Endothelial cell of umbilical vein (primary cell): Measurements from ENCODE around the gene DGKD. TPM values are rescaled to one million over a fixed set of nuclear protein-coding genes. Genes with fewer than 3 reads are reported as not detected.

Source experiments
- BruUV-seq: library from RNA; stranded (reverse); fragments of 400-500 nt; replicated peaks from 2 replicates; lab custom pipeline; 2021; lab: Mats Ljungman, UMichigan
- CTCF ChIA-PET: fragments of 300-600, 350-600 bp; sonication (Branson Sonifier 250); formaldehyde crosslinking; loops from one replicate; lab custom pipeline; 2021; ENCODE audit warnings: antibody characterized with exemption, inconsistent platforms; lab: Charles Lee
- POLR2A ChIA-PET: fragments of 300-600, 350-600 bp; sonication (Branson Sonifier 250); formaldehyde crosslinking; loops from one replicate; lab custom pipeline; 2021; ENCODE audit warnings: antibody characterized with exemption, inconsistent platforms; lab: Charles Lee
- DNase-seq: peaks from one replicate; pipeline ENCODE4 v3.0.0-alpha.2; 2011; ENCODE audit warnings: low read depth, low spot score
- FAIRE-seq: peaks from 2 replicates; lab custom pipeline; 2011; peaks lifted over from hg19 to GRCh38; lab: Jason Lieb, UNC
- H2AFZ ChIP-seq: 2 replicates; pipeline ENCODE4 v1.6.0; 2012; ENCODE audit warnings: low read depth, low read length, control low read depth, inconsistent platforms
- H3K27ac ChIP-seq: 2 replicates; pipeline ENCODE4 v1.5.1; 2011; ENCODE audit warnings: low read depth, mild to moderate bottlenecking, control low read depth, low read length, moderate library complexity; ENCODE audit not compliant: insufficient read depth
- H3K27me3 ChIP-seq, 2 experiments: 2 replicates each; pipeline versions ENCODE4 v1.6.0 to v1.6.1; 2011; ENCODE audit warnings: low read length in 2 of 2, mixed read lengths in 1 of 2; ENCODE audit not compliant: control insufficient read depth in 2 of 2, insufficient read depth in 2 of 2
- H3K36me3 ChIP-seq, 2 experiments: 2 replicates in 1 of 2; 3 replicates in 1 of 2; pipeline ENCODE4 v1.5.1; 2011; ENCODE audit warnings: low read length in 2 of 2, mild to moderate bottlenecking in 1 of 2, moderate library complexity in 1 of 2; ENCODE audit not compliant: control insufficient read depth in 2 of 2, insufficient read depth in 2 of 2; ENCODE audit errors: extremely low read depth in 1 of 2
- H3K4me1 ChIP-seq: 3 replicates; pipeline ENCODE4 v1.5.1; 2011; ENCODE audit warnings: mild to moderate bottlenecking, low read length; ENCODE audit not compliant: control insufficient read depth, insufficient read depth; ENCODE audit errors: extremely low read depth
- H3K4me2 ChIP-seq: 2 replicates; pipeline ENCODE4 v1.6.1; 2011; ENCODE audit warnings: low read length, control low read depth, mixed read lengths; ENCODE audit not compliant: insufficient read depth
- H3K4me3 ChIP-seq, 3 experiments: fragments of 200-600 bp in 1 of 3; sonication (generic), shearing (Covaris generic) in 1 of 3; replicated peaks in 1 of 3; 2 replicates each; pipeline ENCODE4 v1.5.1; 2011 to 2016; ENCODE audit warnings: control low read depth in 3 of 3, low read length in 3 of 3, mild to moderate bottlenecking in 2 of 3, inconsistent platforms in 1 of 3, low read depth in 1 of 3, moderate library complexity in 1 of 3; ENCODE audit not compliant: insufficient read depth in 1 of 3
- H3K79me2 ChIP-seq: 2 replicates; pipeline ENCODE4 v1.6.0; 2012; ENCODE audit warnings: low read length, inconsistent platforms; ENCODE audit not compliant: control insufficient read depth, insufficient read depth
- H3K9ac ChIP-seq: replicated peaks from 2 replicates; pipeline ENCODE3; 2011; ENCODE audit warnings: low read length, control low read depth; ENCODE audit not compliant: insufficient read depth; ENCODE audit errors: extremely low read depth
- H3K9me1 ChIP-seq: replicated peaks from 3 replicates; pipeline ENCODE4 v1.6.0; 2011; ENCODE audit warnings: mild to moderate bottlenecking, low read length; ENCODE audit not compliant: control insufficient read depth, insufficient read depth; ENCODE audit errors: extremely low read depth
- H3K9me3 ChIP-seq: replicated peaks from 2 replicates; pipeline ENCODE4 v1.5.1; 2012; ENCODE audit warnings: low read length, inconsistent platforms; ENCODE audit not compliant: control insufficient read depth, insufficient read depth
- H4K20me1 ChIP-seq: replicated peaks from 2 replicates; pipeline ENCODE3; 2011; ENCODE audit warnings: mild to moderate bottlenecking, low read length; ENCODE audit not compliant: control insufficient read depth, insufficient read depth; ENCODE audit errors: extremely low read depth
- EZH2 ChIP-seq: IDR thresholded peaks from 2 replicates; pipeline ENCODE4 v1.6.1; 2012; ENCODE audit warnings: borderline replicate concordance, low read depth, mild to moderate bottlenecking, moderate library complexity, low read length, inconsistent platforms; ENCODE audit not compliant: severe bottlenecking
- FOS ChIP-seq: IDR thresholded peaks from 2 replicates; pipeline ENCODE4 v1.6.1; 2011; ENCODE audit warnings: mild to moderate bottlenecking, low read length, moderate library complexity, borderline replicate concordance; ENCODE audit not compliant: insufficient read depth
- GATA2 ChIP-seq: IDR thresholded peaks from 2 replicates; pipeline ENCODE4 v1.7.0; 2011; ENCODE audit warnings: low read depth, mild to moderate bottlenecking, moderate library complexity, mixed read lengths, low read length; ENCODE audit not compliant: insufficient read length, insufficient read depth
- JUN ChIP-seq: IDR thresholded peaks from 2 replicates; pipeline ENCODE4 v1.6.1; 2011; ENCODE audit warnings: borderline replicate concordance, low read depth; ENCODE audit not compliant: insufficient read length, insufficient read depth
- MYC ChIP-seq: IDR thresholded peaks from one replicate; pipeline ENCODE4 v1.6.1; 2011; ENCODE audit warnings: mild to moderate bottlenecking, low read depth, low read length
- POLR2A ChIP-seq: IDR thresholded peaks from 2 replicates; pipeline ENCODE4 v1.6.1; 2012; ENCODE audit warnings: low read depth, mild to moderate bottlenecking, control low read depth, low read length
- POLR2AphosphoS5 ChIP-seq: IDR thresholded peaks from 2 replicates; pipeline ENCODE4 v1.6.1; 2012; ENCODE audit warnings: low read depth, mild to moderate bottlenecking, control low read depth, low read length, moderate library complexity; ENCODE audit not compliant: insufficient read depth
- dilution Hi-C: fragments of 300-500 bp; cut with MboI; formaldehyde crosslinking; loops from one replicate; pipeline ENCODE4 v1.15.0; 2019; ENCODE audit warnings: low sequenced_read_pairs; ENCODE audit not compliant: extremely low pct_ligation_motif_present
- intact Hi-C: fragments of 100-400 bp; cut with micrococcal nuclease; formaldehyde crosslinking; loops from one replicate; pipeline ENCODE4 v1.10.0; 2022
- polyA plus RNA-seq, 4 experiments: library from polyadenylated mRNA; depleted of rRNA in 3 of 4; stranded (reverse) in 3 of 4; unstranded in 1 of 4; fragments of >200 nt; gene quantifications; 2 replicates each; pipeline versions ENCODE4 v1.2.1 to v1.2.3, GENCODE V29; 2011 to 2012; ENCODE audit warnings: missing spikeins in 1 of 4
- total RNA-seq: library from RNA; stranded (reverse); gene quantifications from 2 replicates; pipeline ENCODE4 v1.2.3, GENCODE V29; 2021
- TF ChIP-seq, protein P1 (sequence below), 2 donors: IDR thresholded peaks; 1 replicate in 1 of 2; 2 replicates in 1 of 2; pipeline ENCODE4 v1.5.1; 2011; ENCODE audit warnings: low read length in 2 of 2, mild to moderate bottlenecking in 2 of 2, moderate library complexity in 2 of 2, control low read depth in 1 of 2, inconsistent platforms in 1 of 2, low read depth in 1 of 2; ENCODE audit not compliant: insufficient read depth in 1 of 2; ENCODE audit errors: extremely low read depth in 1 of 2
- TF ChIP-seq, protein P2 (sequence below): IDR thresholded peaks from 2 replicates; pipeline ENCODE4 v1.6.1; 2011; ENCODE audit not compliant: insufficient read depth, insufficient read length

The DGKD gene
- total and polyA plus RNA-seq, 2 donors (not counting 3 experiments of a cell fraction or from before 2014, with no cell fraction given) = 10.8 to 36.6 TPM

DNA sequence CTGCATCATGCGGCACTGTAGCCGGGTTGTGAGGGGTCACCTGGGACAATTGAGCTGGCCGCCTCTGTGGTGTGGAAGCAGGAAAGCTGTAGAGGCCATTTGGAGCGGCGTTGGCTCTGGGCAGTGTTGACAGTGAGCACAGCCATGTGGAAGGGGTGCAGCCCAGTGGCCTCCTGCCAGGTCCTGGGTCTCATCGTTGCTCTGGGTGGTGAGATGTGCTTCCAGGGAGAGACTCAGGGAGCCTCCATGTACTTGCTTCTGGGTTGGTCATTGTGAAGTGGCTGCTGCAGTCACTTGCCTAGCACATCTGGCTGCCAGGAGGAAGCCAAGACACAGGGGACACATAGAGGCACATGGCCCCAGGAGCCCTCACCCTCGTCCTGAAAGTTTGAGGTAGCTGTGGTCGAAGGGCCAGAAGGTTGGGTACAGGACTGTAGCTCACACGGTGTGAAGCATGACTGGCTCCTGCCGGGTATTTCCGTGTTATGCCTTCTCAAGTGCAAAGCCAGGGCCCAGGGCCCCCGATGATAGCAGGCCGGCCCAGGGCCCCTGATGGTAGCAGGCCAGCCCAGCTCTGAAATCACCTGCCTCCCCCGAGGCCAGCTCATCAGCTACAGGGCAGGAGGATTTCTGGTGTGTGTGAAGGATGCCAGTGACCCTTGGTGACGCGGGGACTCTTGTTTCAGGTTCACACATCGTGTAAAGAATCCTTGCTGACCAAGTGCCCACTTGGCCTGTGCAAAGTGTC, 82.6 kb downstream of the DGKD start:
- H3K4me3 ChIP-seq = no peak overlapping the region

More for the DNA sequence above, 82.6 kb downstream of the DGKD start:
- ChIA-PET POLR2A (no interaction called here), CTCF (interaction anchor here (2.5 kb wide), 1 partner anchor 12 kb away, joined by 9 read pairs; no protein-coding TSS in a partner anchor)
- no peak for FAIRE-seq
- intact Hi-C loops = no loop called here
- TF ChIP-seq POLR2AphosphoS5 = no peak
- no peak for TF ChIP-seq GATA2
- no peak for TF ChIP-seq EZH2
- no peak for TF ChIP-seq MYC
- no peak for TF ChIP-seq JUN
- TF ChIP-seq, protein P1, sequence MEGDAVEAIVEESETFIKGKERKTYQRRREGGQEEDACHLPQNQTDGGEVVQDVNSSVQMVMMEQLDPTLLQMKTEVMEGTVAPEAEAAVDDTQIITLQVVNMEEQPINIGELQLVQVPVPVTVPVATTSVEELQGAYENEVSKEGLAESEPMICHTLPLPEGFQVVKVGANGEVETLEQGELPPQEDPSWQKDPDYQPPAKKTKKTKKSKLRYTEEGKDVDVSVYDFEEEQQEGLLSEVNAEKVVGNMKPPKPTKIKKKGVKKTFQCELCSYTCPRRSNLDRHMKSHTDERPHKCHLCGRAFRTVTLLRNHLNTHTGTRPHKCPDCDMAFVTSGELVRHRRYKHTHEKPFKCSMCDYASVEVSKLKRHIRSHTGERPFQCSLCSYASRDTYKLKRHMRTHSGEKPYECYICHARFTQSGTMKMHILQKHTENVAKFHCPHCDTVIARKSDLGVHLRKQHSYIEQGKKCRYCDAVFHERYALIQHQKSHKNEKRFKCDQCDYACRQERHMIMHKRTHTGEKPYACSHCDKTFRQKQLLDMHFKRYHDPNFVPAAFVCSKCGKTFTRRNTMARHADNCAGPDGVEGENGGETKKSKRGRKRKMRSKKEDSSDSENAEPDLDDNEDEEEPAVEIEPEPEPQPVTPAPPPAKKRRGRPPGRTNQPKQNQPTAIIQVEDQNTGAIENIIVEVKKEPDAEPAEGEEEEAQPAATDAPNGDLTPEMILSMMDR (IDR thresholded peaks at IDR 0.05; ENCODE audit: extremely low read depth in 1 of 2, insufficient read depth in 1 of 2, low read depth in 1 of 2, low read length in 2 of 2) = no peak
- TF ChIP-seq POLR2A = no peak
- TF ChIP-seq, protein P2, sequence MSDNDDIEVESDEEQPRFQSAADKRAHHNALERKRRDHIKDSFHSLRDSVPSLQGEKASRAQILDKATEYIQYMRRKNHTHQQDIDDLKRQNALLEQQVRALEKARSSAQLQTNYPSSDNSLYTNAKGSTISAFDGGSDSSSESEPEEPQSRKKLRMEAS = no peak
- no peak for TF ChIP-seq FOS
- Histone ChIP-seq H3K9me3 (no peaks in the 10 kb centered on the region), H3K27me3 (no peaks in the 10 kb centered on the region), H3K79me2 (no peaks in the 10 kb centered on the region), H3K4me2 (no peak overlapping the region), H3K36me3 (peaks cover 0 to 12% of the 10 kb centered on the region in 2 experiments), H3K4me1 (no peaks in the 10 kb centered on the region), H2AFZ (no peak overlapping the region), H3K27ac (no peak overlapping the region), H3K9ac (no peak overlapping the region), H4K20me1 (no peaks in the 10 kb centered on the region), H3K9me1 (no peaks in the 10 kb centered on the region)
- DNase-seq = no peak
- dilution Hi-C loops = no loop called here
- BruUV-seq = no TSS peak
